Lower lobe of right lung (tissue), 2 donors: ENCODE results near the gene C1orf50. TPM values are rescaled to one million over a fixed set of nuclear protein-coding genes. Genes with fewer than 3 reads are reported as not detected.

ENCODE experiments used
- ATAC-seq, 2 donors: fragments of 200-7000 bp; cut with Tn5 transposase; one replicate each; pipeline ENCODE4 v1.9.1; 2020 to 2022; ENCODE audit warnings: mild to moderate bottlenecking in 2 of 2, moderate library complexity in 2 of 2
- DNase-seq: peaks from one replicate; pipeline ENCODE4 v3.0.0-alpha.2; 2020
- H3K27ac ChIP-seq: fragments of 200-600 bp; one replicate; pipeline ENCODE4 v1.8.0; 2022
- H3K27me3 ChIP-seq: fragments of 200-600 bp; one replicate; pipeline ENCODE4 v1.8.0; 2022; ENCODE audit warnings: low read depth
- H3K36me3 ChIP-seq: fragments of 200-600 bp; one replicate; pipeline ENCODE4 v1.8.0; 2022; ENCODE audit warnings: mild to moderate bottlenecking
- H3K4me1 ChIP-seq: fragments of 200-600 bp; one replicate; pipeline ENCODE4 v1.8.0; 2022
- H3K4me3 ChIP-seq: fragments of 200-600 bp; one replicate; pipeline ENCODE4 v1.8.0; 2022; ENCODE audit warnings: mild to moderate bottlenecking
- H3K9me3 ChIP-seq: fragments of 200-600 bp; one replicate; pipeline ENCODE4 v1.8.0; 2022
- CTCF ChIP-seq: fragments of 200-600 bp; IDR thresholded peaks from one replicate; pipeline ENCODE4 v1.8.0; 2022; ENCODE audit warnings: antibody characterized with exemption, mild to moderate bottlenecking
- intact Hi-C: fragments of 100-400 bp; cut with DNase I; formaldehyde crosslinking; loops from one replicate; pipeline ENCODE4 v1.11.0; 2022
- total RNA-seq: library from RNA; stranded (reverse); fragmentation: NEBNext Ultra II Directional; extraction: Animal tissue kit (Norgen Biotek cat#: 25700); gene quantifications from one replicate; pipeline ENCODE4 v1.2.1, GENCODE V29; 2021
- donor health status: DM: no; HTN: yes; CAD: no; lungs with severe emphysema.

Gene C1orf50
- total RNA-seq, 1 donor from 2014 or later, result 5.6 TPM

GRCh38 chr1:42786097-42786496, 19.0 kb downstream of the C1orf50 start:
- Histone ChIP-seq H3K27ac (no peak overlapping the region), H3K36me3 (peaks cover 8% of the 10 kb centered on the region), H3K27me3 (peaks cover 5% of the 10 kb centered on the region), H3K4me3 (no peak overlapping the region), H3K9me3 (no peaks in the 10 kb centered on the region), H3K4me1 (peaks cover 10% of the 10 kb centered on the region)
- DNase-seq, result no peak
- no peak for ATAC-seq
- no peak for TF ChIP-seq CTCF
- intact Hi-C loops, result no loop called here

GRCh38 chr1:42788021-42788420, 21.0 kb downstream of the C1orf50 start:
- H3K36me3 ChIP-seq, result no peaks in the 10 kb centered on the region
- ATAC-seq, result no peak
- no peak overlapping the region for H3K27ac ChIP-seq
- no peak for DNase-seq
- peaks cover 10% of the 10 kb centered on the region for H3K4me1 ChIP-seq
- no peak for TF ChIP-seq CTCF
- H3K27me3 ChIP-seq, result peaks cover 5% of the 10 kb centered on the region
- H3K9me3 ChIP-seq, result no peaks in the 10 kb centered on the region
- H3K4me3 ChIP-seq, result no peak overlapping the region
- intact Hi-C loops, result no loop called here

- Histone ChIP-seq H3K27me3 (no peaks in the 10 kb centered on the region), H3K36me3 (no peaks in the 10 kb centered on the region), H3K4me3 (no peak overlapping the region), H3K9me3 (no peaks in the 10 kb centered on the region), H3K27ac (no peak overlapping the region), H3K4me1 (no peaks in the 10 kb centered on the region)
- DNase-seq (no peak), ATAC-seq (peak; percentile 16 to 21)
- no peak for TF ChIP-seq CTCF
- intact Hi-C loops, result no loop called here
Measured at GRCh38 chr1:42793824-42794223, 26.8 kb downstream of the C1orf50 start.

- Histone ChIP-seq H3K4me1 (no peaks in the 10 kb centered on the region), H3K27ac (no peak overlapping the region), H3K36me3 (no peaks in the 10 kb centered on the region), H3K4me3 (no peak overlapping the region), H3K27me3 (no peaks in the 10 kb centered on the region), H3K9me3 (no peaks in the 10 kb centered on the region)
- ATAC-seq (no peak), DNase-seq (no peak)
- no peak for TF ChIP-seq CTCF
- intact Hi-C loops, result no loop called here
Measured at GRCh38 chr1:42797414-42797813, 30.4 kb downstream of the C1orf50 start.

GRCh38 chr1:42797979-42798378, 30.9 kb downstream of the C1orf50 start:
- no peaks in the 10 kb centered on the region for H3K27me3 ChIP-seq
- no peak for DNase-seq
- H3K27ac ChIP-seq, result no peak overlapping the region
- no peak for TF ChIP-seq CTCF
- H3K4me3 ChIP-seq, result no peak overlapping the region
- H3K9me3 ChIP-seq, result no peaks in the 10 kb centered on the region
- intact Hi-C loops, result no loop called here
- H3K4me1 ChIP-seq, result no peaks in the 10 kb centered on the region
- no peak for ATAC-seq
- no peaks in the 10 kb centered on the region for H3K36me3 ChIP-seq
